ENCODE data around the gene FOXO1. TPM values are rescaled to one million over a fixed set of nuclear protein-coding genes. Genes with fewer than 3 reads are reported as not detected.

The FOXO1 gene
- total RNA-seq, 1 donor from 2014 or later = 31.5 TPM

DNA sequence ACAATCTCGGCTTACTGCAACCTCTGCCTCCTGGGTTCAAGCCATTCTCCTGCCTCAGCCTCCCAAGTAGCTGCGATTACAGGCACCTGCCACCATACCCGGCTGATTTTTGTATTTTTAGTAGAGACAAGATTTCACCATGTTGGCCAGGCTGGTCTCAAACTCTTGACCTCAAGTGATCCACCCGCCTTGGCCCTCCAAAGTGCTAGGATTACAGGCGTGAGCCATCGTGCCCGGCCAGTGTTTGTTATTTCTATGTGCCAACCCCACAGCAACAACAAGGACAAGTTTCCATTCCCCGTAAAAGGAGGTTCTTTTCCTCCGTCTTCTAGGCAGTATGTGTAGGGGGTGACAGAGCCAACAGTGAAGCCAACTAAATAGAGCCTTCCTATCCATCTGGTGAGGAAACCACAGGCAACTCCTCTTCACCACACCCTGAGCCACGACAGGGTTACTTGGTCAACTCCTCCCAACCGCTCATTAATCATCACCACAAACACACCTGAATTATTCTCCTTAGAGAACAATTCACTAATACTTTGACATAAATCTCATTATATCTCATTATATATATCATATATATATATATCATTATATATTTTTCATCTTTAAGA, 25.5 kb downstream of the FOXO1 start:
- intact Hi-C loops (cut with micrococcal nuclease) = no loop called here

DNA sequence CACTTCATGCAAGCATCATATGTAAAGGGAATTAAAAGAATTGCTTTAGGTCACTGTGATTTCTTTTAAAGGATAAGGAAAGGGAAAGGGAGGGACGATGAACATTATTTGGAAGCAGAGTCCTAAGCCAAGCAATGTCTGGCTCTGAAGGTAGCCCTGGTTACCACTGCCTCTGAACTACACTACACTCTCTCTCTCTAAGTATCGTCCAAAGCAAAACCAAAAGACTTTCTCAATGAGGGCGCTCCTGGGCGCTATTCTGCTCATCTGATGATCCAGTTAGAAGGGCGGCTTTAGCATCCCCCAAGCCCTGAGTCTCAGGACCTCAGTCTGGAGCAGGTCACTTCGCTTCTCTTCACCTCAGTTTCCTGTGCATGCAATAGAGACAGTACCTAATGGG, 26.2 kb downstream of the FOXO1 start:
- intact Hi-C loops (cut with micrococcal nuclease) = no loop called here

DNA sequence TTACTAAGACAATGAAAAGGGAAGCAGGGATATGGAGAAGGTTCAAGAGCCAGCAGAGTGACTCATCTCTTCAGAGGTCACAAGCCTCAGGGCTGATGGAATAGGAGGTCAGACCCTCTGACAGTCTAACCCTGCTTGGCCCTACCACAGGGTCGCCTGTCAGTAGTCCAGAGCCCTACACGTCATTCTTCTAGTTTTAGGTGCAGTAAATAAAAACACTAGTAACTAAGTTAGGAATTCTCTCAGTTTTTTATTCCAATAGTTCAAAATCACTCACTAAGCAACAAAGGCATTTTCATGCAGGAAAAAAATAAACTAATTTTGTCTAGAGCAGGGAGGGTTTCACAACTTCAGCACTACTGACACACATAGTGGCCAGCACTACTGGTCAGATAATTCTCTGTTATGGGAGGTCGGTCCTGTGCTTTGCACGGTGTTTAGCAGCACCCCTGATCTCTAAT, 27.2 kb downstream of the FOXO1 start:
- intact Hi-C loops (cut with micrococcal nuclease) = loop anchor here (5.0 kb wide), 1 partner anchor 42 kb away; no protein-coding TSS in a partner anchor

DNA sequence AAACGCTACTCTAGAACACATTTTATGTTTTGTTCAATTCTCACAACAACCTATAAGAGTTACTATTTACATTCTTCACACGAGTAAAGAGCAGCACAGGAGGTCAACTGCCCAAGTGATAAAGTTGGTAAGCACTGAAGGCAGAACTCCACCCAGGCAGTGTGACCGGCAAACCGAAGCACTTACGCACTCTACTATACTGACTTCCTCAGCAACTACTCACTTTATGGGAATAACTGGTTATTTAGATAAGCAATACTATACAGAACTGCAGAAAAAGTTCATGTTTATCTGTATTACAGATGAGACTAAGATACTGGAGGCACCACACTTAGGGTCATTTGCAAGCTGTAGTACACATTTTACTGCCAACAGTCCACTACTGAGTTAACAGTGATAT, 28.8 kb downstream of the FOXO1 start:
- intact Hi-C loops (cut with micrococcal nuclease) = loop anchor here (5.0 kb wide), 1 partner anchor 40 kb away; no protein-coding TSS in a partner anchor

DNA sequence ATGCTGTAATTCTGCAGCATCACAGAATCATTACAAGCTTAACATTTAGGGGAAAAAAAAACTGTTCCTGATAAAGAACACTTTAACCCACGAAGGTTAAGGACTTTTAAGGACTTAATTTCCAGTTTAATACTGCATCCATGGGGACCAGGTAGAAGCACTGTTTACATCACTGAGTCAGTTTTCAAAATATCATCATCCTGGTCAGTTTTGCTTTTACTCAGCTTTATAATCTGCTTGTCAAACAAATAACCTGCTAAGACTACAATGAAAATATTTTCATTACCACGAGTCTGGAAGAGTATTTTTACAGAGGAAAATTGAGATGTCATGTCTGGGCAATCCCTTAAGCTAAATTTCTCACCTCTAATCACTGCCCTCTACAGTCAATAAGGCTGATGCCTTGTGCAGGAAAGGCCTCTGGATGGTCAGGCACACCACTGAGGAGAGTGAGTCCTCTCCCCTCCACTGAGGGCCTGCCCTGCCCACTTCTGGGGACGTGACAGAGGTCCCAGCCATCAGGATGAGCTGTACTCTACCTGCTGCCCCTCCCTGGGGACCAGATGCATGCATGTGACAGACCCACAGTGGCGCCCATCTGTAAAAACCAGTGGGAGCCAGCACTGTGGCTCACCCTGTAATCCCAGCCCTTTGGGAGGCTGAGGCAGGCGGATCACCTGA, 31.0 kb downstream of the FOXO1 start:
- intact Hi-C loops (cut with micrococcal nuclease) = loop anchor here (5.0 kb wide), 1 partner anchor 38 kb away; no protein-coding TSS in a partner anchor

DNA sequence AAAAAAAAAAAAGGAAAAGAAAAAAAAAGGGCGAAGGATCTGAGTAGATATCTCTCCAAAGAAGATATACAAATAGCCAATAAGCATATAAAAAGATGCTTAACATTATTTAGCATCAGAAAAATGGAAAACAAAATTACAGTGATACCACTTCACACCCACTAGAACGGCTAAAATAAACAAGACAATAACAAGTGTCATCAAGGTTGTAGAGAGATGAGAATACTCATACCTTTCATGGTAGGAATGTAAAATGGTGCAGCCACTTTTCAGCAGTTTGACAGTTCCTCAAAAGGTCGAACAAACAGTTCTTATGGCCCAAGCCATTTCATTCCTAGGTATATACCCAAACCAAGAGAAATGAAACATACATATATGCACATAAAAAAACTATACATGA, 33.5 kb downstream of the FOXO1 start:
- intact Hi-C loops (cut with micrococcal nuclease) = no loop called here

DNA sequence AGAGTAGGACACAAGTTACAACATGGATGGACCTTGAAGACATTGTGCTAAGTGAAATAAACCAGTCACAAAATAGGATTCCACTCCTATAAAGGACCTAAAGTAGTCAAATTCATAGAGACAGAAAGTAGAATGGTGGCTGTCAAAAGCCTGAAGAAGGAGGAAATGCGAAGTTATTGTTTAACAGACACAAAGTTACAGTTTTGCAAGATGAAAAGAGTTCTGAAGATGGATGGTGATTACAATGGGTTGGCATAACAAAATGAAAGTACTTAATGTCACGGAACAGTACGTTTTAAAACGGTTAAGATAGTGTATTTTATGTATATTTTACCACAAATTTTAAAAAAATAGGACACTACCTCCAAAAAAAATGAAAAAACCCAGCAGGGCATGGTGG, 34.8 kb downstream of the FOXO1 start:
- intact Hi-C loops (cut with micrococcal nuclease) = no loop called here

DNA sequence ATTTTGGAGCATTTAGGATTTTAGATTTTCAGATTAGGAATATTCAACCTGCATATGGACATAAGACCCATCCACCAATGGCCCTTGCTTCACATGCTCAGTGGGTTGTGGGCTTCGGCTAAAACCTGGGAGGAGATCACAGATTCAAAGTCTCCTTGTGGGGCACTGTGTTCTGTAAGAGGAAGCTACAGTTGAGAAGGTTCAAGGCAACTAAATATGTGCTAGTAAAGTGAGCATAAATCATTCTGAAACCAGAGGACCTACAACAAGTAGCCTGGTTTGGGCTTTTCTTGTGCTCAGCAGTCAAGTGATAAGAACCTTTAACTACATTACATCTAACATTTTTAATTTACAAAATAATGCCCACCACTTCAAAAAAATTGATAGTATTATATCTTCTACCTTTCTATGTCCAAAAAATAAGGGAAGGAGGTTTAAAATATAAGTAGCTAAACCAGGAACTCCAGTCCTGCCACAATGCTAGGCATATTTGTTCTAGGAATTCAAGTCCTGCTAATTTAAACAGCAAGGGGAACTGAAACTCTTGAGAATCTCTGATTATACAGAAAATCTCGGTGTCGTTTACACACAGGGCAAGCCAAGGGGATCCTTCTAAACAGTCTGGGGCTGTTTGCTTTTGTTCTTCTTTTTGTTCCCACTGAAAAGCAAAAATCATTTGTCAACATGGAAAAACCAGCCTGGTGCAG, 36.6 kb downstream of the FOXO1 start:
- intact Hi-C loops (cut with micrococcal nuclease) = no loop called here

DNA sequence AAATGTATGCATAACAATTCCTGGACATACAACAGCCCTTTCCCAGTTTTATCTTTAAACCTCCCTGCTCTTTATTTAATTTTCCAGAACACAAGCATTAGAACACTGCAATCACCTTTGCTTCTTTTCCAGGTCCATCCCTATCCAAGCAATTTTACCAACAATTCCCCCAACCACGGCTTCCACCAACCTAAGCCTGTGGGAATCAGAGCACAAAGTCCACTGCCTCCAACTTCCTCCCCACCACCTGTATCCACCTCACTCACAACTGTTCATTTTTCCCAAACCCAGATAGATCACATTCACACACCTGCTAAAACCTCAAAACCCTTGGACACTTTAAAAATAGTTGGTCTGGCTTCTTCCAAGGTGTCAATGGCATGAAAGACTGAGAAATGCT, 39.5 kb downstream of the FOXO1 start:
- intact Hi-C loops (cut with micrococcal nuclease) = no loop called here

DNA sequence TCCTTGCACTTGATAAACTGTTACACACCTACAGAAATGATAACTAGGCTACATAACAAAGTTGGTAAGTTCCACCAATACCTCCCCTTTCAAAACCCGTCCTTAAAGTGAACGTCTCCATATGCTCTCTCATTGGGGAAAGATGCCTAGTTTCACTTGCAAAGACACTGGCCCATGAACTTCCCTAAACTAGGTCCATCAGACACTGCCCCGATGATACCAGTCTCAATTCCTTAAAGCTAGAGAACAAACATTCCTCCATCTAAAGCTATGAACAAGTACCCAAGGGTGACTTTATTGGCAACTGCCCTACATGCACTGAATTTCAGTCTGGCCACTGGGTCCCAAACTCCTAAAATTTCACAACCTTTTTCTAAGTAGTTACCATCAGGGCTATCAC, 39.9 kb downstream of the FOXO1 start:
- intact Hi-C loops (cut with micrococcal nuclease) = no loop called here

DNA sequence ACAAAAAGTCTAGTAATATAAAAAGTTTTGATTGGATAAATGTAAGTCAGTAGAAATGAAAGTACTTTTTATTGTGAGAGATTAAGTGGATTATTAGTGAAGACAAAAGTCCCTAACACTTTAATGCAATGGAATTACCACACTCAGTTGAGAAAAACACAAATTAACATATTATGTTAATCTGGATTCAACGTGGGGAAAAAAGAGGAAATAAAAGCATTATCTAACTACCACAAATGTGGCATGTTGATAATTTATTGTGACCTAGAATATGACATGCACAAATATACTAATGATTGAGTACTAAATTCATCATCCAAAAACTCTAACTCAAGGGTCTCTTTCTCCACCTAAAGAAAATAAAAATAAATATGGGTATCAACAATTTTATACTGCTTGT, 41.5 kb downstream of the FOXO1 start:
- intact Hi-C loops (cut with micrococcal nuclease) = no loop called here

DNA sequence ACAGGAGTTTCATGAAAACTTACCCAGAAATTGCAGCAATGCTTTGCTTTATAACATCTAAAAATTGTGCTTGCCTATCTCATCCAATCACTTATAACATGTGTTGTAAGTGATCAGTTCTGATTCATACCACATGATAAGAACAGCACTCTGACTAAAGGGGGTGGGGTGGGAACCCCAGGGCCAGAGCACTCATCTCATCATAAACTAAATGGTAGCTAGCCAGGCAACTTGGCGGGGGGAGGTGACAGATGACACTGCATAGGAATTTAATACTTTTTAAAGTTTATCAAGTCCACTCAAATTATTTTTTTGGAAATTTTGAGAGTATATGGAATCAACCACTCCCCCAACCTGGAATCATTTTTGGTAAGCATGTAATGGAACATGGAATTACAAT, 42.1 kb downstream of the FOXO1 start:
- intact Hi-C loops (cut with micrococcal nuclease) = no loop called here

DNA sequence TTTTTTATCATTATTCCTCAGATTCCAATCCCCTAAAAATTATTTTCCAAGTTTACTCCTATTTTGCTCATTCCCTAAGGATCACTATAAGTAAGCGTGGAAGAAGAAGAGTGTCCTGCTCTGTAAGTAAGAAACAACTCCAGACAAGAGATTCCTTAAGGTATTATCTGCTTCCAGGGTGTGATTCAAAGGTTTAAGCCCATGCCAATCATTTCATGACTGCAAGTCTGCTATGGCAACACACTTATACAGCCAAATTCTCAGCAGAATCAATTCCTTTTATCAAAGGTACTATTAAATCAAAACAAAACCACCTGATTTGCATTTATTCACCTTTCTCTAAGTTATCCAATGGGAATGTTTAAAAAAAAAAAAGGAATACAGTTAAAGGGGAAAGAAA, 43.7 kb downstream of the FOXO1 start:
- intact Hi-C loops (cut with micrococcal nuclease) = no loop called here

DNA sequence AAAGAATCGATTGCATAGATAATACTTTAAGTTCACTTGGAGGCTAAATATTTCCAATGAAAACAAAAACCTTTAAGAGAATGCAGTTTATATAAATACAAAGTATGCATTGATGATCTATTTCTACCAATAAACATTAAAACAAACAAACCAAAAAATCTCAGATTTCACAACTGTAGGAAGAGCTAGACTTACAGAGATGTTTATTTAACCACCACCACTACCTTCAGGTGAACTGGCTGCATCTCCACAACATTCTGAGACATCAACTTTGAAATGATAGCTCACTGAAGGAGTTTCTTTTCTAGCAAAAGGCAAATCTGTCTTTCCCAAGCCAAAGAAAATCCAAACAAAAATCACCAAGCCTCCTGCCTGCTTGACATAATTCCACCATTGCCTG, 44.2 kb downstream of the FOXO1 start:
- intact Hi-C loops (cut with micrococcal nuclease) = no loop called here

DNA sequence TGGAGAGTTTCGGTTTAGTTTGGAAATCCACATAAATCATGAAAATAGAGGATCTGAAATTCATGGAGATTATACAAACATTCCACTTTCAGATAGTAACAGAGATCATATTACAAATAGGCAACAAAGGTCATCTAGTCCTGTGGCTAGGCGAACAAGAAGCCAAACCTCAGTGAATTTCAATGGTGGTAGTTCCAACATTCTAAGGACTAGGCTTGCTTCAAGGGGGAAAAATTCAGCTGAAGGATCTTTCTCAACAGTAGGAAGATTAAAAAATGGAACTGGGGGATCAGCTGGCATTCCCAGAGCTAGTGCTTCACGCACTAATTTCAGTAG, 47.0 kb downstream of the FOXO1 start:
- intact Hi-C loops (cut with micrococcal nuclease) = no loop called here

DNA sequence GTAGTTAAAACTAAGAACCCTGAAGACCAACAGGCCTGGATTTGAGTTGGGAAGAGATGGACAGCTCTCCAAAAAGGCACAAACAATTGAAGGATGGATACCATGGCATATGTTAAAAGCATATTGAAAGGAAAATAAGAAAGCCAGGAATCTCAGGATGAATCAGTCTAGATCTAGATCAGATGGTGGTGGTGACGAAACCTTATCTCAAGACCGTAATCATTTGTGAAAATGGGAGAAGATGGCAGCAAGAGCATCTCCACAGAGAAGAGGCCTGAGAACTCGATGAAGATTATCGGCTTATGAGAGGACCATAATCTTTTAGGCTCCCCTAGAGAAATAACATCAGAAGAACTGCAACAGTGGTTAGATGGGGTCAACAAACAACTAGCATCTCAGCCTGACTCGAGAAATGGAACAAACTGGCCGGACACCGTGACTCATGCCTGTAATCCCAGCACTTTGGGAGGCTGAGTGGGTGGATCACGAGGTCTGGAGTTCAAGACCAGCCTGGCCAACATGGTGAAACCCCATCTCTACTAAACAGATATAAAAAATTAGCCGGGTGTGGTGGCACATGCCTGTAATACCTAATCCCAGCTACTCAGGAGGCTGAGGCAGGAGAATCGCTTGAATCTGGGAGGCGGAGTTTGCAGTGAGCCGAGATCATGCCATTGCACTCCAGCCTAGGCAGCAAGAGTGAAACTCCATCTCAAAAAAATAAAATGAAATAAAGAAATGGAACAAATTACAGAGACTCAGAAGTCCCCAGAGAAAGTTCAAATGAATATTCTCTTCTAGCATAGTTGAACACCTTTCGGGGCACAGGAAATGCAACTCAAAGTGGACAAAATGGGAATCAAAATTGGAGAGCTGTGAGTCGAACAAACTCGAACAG, 47.6 kb downstream of the FOXO1 start:
- intact Hi-C loops (cut with micrococcal nuclease) = no loop called here

DNA sequence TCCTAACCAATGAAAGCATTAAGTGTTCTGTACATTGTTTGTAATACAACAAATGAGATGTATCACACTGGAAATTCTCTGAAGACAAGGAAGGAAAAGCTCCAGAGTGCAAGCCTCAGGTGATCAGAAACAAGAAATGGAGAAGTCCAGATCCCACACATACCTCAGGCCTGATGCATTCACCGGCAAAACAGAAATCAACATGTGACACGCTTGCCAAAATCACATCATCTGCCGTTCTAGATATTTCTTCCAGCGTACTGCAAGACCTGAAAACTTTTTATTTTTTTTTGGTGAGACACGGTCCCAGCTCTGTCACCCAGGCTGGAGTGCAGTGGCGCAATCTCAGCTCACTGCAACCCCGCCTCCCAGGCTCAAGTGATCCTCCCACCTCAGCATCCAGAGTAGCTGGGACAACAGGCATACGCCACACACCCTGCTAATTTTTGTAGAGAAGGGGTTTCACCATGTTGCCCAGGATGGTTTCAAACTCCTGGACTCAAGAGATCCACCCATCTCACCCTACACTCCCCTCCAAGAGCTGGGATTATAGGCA, 48.6 kb downstream of the FOXO1 start:
- intact Hi-C loops (cut with micrococcal nuclease) = no loop called here

DNA sequence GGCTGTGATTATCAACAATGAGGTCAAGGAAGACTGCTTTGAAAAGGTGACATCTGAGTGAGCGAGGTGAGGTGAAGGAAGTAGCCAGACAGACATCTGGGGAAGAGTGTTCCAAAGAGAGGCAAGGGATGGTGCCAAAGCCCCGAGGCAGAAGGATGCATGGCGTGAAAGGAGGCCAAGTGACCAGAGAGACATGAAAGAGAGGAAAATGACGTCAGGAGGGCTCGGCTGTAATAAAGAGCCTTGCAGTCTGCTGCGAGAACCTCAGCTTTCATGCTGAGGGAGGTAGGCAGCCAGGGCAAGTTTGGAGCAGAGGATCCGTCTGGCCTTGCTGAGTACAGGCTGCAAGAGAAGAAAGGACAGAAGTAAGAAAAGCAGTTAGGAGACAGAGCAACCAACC, 50.8 kb downstream of the FOXO1 start:
- intact Hi-C loops (cut with micrococcal nuclease) = no loop called here

DNA sequence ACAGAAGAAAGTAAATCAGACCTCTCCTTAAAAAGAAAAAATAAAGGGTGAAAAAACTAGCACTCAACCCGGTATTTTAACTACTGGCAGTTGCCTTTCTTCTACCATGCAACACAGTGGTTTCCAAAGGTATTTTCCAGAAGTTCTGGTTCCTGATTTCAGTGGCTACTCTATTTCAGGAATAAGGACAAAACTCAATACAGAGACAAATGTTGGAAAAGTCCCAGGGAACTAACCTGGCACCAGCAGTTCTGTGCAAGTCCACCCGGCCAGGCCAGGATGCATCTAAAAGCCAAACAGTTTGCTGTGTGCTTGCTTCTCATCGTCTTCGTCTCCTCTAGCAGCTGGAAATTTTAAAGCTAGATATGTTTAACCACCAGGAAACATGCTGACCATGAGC, 52.5 kb downstream of the FOXO1 start:
- intact Hi-C loops (cut with micrococcal nuclease) = loop anchor here (1.0 to 5.0 kb wide), 4 partner anchors 49 to 225 kb away; partner anchors contain the start of gene MRPS31

DNA sequence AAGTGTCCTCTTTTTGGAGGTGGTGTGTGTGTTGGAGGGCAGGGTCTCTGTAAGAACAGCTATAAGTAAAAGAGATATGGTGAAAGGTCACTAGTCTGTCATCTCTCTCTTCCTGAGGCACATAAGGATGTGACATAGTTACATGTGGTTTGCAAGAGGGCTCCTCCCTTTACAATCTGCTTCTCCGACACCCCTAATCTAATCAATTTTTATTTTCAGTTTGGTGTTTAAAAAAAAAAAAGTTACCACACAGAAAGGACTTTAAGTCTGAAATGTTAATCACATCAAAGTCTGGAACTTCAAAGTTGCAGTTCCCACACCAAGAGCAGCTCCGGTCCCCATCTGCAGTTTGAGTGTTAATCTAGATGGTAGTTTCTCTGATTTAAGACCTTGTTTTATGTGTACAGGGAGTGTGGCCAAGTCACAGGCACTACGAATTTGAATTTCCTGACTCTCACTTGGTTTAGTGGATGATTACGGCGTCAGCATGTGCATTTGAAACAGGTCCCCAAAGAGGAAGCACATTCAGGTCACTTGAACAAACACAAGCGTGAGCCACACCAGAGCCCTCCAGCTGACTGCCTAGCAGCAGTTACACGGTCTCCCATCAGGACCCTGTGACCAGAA, 53.1 kb downstream of the FOXO1 start:
- intact Hi-C loops (cut with micrococcal nuclease) = loop anchor here (1.0 to 5.0 kb wide), 4 partner anchors 50 to 224 kb away; partner anchors contain the start of gene MRPS31

DNA sequence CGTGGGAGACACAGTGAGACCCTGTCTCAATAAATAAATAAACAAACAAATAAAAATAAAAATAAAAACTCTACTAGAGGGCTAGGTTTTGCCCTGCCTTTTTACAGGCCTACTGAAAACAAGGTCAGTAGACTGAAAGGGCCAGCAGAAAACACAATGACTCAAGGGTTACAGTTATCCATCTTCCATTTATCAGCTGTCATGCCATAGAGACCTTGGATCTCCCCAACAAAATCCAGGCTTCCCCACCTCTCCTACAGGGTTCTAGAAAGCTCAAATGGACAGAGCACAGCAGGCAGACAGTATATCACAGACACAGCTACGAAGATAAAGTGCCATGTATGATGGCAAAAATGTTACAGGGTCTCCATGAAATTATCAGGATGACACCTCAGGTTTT, 54.4 kb downstream of the FOXO1 start:
- intact Hi-C loops (cut with micrococcal nuclease) = loop anchor here (2.0 to 5.0 kb wide), 2 partner anchors 125 to 159 kb away; partner anchors contain the start of gene MRPS31

Data from T-helper 2 cell treated with Interferon-gamma antibody and Interleukin-4, amounts not matched to agents 100 ng/mL and 5 ng/mL, for 36 hours (primary cell).